HG03066 (cell line): ENCODE data around the gene SMCO2.
A peak's percentile ranks its signal among the peaks of the same experiment; 100 is the strongest.
"Not testable (repeated sequence)": the region's sequence is repeated elsewhere in the genome, so short reads cannot be mapped to it uniquely, and the experiment has no call there.

Experiments
- ATAC-seq: cut with Tn5 transposase; IDR thresholded peaks from one replicate; pipeline ENCODE4 v1.9.1; 2021; ENCODE audit warnings: low read depth; ENCODE audit not compliant: unreplicated experiment

Gene SMCO2

DNA sequence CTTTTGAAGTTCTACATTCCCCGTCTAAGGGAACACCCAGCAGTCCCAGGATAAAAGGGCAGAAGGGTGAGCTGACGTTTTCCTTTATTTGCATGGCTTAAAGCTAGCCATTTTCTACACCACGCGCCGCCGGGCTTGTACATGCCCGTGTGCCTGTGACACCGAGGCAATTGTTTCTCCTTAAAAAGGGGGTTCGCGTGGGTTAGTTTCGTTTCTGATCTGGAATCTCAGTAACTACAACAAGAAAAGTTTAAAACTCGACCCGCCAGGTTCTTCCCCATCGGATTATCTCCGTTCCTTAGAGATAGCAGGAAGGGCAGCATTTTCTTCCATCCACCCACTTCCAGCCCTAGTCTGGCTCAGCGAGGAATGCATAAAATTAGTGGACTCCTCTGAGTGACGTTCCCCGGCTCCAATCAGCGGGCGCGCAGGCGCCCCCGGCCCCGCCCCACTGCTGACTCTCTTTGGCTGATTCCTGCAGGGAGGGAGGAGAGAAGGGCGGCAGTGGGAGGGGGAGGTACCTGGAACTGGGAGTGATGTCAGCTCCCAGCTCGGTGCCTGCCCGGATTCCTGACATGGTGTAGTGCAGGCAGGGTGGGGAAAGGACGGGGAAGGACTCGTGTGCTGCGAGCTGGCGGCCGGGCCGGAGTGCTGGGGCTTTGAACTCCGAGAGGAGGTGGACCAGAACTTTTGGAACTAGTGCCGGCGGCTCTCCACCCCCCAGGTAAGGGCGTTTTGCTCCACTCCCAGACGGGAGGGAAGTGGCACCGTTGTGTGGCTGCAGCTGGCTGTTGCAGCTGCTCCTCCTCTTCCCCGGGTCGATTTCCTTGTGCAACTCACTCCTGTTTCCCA, 77.3 kb downstream of the SMCO2 start, which contains the start of gene PPFIBP1:
Gene PPFIBP1 (plus strand): TSS at position 565 of the 852 bp plus-strand sequence. CDS start 109,191 bp downstream, outside the sequence.
- peak; percentile 92 for ATAC-seq

DNA sequence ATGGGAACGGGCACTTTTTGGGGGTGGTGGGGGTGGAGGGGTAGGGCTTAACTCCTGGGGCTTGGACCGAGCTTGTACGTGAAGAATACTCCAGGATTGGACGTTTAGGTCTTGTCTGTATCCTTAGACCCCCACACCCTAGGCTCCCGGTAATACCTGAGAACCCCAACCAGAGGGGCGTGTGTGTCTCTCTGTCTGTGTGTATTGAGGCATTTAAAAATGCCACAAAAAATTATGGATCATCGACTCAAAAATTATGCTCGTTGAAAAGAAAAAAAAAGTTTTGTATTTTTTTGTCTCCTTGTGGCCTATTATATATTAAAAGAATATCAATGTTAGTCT, 77.9 kb downstream of the SMCO2 start:
- no peak for ATAC-seq

DNA sequence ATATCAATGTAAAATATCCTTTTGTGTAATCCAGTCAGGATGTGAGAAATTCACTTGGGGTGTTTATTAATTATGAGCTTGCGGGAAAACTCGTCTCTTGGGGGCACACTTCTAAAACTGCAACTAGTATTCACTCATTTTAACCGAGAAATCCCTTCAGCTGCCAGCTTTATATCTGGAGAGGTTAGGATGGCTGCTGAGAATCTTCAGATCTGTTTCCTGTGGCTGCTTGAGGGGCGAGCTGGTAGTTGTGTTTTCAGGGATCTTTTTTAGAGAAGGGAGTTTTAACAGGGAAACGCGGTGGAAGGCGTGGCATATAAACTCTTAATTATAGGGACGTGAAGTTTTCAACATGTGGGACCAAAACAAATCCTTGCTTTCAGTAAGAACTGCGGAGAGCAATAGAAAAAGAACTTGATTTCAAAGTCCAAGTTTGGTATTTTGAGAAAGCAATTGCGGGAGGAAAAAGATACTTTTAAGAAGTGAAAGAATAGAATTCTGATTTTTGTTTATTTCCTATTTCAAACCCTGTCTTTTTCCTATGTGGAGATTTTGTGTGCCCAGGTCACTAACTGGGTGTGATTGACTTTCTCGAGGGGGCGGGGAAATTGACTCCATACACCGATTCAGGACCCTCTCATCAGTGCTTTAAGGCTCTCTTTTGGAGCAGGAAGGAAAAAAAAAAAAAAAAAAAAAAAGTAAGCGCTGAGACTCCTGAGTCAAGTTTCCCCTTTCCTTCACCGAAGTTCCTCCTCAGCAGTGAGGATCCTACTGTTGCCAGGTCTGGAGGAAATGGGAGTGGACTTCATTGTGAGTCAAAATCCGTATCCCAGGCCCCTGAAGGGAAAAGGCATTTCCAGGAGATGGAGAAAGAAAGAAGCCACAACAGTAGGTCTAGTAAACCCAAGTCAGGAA, 78.6 kb downstream of the SMCO2 start:
- no peak for ATAC-seq

DNA sequence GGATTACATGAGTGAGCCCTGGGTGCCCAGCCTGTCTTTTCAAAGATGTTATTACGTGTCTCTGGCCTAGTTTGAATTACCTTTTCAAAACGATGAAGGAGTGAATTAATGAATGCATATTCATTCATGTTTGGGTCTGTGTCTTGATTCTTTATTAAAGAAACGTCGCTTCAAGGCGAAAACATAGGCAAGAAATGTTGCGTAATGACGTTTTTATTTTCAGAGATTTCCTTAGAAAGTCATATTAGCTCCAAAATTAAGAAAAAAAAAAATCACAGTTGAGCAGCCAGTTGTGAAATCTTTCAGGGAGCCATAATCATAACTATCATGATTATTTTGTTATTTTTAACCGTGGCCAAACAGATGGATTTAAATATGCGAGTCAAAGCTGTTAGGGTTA, 81.0 kb downstream of the SMCO2 start:
- no peak for ATAC-seq

DNA sequence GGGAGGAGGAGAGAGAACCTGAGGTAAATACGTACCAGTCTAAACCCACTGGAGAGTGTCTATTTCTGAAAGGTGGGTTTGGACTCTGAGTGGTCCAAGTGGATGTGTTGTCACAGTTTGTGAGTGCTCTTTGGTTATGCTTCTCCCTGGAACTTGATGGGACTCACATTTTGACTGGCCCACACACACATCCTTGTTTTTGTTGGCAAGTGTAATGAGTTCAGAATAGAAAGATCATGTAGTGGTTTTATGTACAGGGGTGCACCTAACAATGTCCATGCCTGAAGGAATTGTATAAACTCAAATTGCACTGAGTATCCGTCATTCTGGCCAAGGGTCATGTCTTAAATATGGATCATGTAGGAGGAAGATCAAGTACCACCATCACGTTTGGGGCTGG, 82.3 kb downstream of the SMCO2 start:
- no peak for ATAC-seq

DNA sequence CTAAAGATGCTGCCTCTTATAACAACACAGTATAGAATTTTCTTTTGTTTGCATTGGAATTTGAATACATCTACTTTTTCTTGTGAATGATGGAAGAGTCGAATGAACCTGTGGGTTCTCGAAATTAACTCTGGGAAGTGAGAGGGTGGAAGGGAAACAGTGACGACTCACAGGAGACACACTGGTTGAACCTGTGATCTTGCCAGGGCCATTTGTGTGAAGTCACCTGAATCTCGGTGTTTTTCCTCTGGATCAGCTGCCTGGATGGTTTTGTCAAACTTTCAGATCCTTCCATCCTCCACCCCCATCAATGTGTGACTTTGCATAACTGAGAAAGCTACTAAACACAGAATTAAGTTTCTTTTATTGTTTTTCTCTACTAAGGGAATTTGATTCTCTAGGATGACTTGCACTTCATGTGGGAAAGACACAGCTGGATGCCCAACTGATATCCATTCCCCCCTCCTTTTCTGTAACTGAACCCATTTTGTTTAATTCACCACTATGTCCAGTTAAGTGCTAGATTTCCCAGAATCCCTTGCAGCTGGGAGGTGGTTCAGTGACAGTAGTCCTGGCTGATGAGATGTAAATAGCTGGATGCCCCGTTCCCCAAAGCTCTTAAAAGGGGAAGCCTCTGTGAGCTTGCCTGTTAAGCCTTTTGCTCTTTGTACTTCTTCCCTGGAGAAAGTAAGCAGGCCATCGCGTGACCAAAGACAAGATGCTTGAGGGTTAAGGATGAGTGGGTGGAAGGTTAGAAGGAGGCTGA, 83.8 kb downstream of the SMCO2 start:
- ATAC-seq, result no peak

DNA sequence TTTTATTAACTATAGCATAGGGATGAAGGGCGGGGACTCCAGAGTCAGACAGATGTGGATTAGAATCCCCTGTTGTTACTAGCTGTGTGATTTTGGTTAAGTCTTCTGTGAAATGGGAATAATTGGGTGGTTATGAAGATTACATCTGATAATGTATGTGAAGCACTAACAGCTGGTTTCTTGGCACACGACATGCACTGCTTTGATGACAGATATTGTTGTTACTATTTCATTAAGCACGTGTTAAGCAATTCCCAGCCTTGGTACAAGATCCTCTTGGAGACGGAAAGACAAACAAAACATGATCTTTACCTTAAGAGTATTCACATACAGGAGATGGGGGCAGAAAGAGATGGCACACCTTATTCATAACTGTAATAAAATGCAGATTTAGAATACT, 85.4 kb downstream of the SMCO2 start:
- ATAC-seq, result no peak

DNA sequence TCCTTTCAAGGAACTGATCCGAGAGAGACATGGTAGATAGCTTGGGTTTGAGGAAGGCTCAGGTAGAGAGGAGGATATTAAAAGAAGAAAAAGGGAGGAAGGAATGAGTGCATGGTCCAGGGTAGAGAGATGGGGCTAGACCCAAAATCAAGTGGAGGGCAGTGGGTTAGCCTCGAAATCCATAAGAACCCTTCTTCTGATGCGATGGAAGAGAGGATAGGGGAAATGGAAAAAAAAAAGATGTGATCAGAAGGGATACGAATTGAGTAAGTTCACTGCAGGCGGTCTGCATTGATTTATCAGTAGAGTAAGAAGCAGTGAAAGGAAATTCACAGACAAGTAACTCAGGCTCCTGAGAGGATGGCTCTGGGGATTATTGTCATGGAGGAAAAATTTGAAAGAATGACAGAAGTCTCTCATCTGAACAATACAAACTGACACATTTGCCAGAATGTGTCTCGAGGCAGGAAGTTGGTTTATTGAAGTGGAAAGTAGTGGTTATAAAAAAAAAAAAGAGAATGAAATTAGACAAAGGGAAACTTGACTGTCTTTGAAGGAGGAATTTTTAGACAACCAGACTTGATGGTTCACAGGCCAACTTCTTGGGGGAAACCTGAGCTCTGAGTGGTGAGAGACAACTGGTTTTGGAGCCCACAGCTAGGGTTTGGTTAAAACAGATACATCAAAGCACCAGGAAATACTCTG, 87.7 kb downstream of the SMCO2 start:
- ATAC-seq, result no peak

DNA sequence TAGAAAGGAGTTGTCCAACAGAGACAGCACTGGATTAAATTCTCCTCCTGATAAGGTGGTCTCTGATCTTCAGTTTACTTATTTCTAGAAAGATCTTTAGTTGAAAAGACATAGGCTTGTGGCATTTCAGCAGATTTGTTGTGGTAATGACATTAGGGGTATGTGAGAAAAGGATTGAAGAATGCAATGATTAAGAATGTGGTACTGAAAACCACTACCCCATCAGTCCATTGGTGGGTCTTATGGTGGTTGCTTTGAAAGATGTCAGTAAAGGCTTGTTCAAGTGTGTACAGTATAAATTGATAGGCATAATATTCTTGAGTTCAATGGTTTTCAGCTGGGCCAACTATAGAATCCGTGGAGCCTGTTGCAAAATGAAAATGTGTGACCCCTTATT, 88.2 kb downstream of the SMCO2 start:
- ATAC-seq, result no peak

DNA sequence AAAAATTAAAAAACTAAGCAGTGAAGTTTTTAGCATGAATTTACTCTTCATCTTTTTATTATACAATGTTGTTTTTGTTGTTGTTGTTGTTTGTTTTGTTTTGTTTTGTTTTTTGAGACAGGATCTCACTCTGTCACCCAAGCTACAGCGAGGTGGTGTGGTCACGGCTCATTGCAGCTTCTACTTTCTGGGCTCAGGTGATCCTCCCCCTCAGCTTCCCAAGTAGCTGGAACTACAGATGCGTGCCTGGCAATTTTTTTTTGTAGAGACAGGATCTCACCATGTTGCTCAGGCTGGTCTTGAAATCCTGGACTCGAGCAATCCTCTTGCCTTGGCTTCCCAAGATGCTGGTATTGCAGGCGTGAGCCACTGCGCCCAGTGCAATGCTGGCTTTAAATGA, 88.8 kb downstream of the SMCO2 start:
- ATAC-seq, result no peak

DNA sequence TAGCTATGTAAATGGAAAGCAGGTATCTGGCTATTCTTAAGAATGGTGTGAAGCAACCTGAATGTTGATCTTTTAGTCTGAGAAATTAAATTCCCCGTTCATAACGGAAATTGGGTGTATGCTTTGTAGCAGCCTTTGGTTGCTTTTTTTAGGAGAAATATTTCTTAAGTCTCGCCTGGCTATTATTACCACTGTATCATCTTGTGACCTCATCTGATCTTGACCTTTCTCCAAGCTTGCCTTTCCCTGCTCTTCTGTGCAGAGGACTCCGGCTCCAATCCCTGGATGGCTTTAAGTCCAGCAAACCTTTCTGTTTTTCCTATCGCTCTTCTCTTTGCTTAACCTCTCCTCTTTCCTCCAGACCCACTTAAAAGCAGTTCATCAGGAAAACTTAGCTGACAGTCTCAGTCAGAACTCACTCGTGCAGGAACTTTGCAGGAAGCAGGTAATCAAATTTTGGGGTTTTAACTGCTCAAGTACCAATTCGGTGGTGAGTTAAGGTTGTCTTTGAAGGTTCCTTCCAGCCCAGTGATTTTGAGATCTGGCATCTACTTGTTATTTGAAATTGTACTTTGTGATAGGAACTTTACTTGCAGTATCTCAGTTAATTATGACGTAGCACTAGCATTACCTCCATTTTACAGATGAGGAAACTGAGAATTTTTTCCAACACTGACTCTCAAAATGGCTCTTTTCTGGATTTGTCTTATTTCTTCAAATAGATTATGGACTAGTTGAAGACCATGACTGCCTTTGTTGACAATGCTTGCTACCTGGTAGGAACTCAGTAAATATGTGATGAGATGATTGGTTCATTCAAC, 91.5 kb downstream of the SMCO2 start:
- ATAC-seq, result no peak

DNA sequence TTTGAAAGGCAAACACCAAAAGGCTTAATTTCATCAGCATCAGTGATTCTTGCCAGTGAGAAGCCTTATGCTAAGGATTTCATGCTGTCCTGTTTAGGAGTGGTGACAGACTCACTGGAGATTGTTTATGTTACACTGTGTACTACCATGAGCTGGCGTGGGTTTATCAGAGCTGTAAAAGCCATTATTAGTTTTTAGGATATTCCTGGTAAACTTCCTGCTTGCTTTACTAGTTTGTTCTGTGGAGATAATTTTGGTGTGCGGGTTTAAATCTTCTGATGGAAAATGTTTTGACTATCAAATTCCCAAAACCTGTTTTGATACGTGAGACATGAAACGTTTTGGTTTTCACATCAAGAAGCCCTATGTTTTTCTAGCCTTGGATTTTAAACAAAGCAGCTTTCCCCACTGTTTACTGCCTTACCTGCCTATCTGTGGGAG, 92.7 kb downstream of the SMCO2 start:
- no peak for ATAC-seq

DNA sequence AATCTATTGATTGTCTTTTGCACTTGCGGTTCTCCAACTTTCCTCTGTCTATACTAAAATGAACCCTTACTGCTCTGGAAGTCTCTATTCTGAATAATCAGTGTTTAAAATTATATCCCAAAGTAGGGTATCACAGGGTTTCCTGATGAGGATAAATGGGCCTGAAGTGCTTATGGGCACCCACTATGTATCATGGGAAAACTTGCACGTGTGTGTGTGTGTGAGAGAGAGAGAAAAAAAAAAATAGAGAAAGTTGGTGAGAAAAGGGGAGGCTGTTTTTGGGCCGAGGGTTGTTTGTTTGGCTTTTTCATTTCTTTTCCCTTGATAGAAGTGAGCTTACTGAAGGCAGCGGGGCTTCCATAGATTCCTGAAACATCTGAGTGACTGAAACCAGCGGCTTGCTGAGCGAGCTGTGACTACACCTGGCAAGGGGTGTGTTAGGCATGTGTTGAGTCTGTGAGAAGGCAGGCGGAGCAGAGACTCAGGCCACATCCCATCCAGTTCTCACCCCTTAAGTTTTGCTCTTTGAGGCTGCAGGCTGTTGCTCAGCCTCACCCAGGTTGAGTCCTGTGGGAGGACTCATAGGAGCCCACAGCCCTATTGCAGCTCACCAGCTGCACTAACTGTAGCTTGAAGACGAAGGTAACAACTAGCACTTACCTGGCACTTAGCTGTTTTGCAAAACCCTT, 94.6 kb downstream of the SMCO2 start:
- ATAC-seq, result no peak

DNA sequence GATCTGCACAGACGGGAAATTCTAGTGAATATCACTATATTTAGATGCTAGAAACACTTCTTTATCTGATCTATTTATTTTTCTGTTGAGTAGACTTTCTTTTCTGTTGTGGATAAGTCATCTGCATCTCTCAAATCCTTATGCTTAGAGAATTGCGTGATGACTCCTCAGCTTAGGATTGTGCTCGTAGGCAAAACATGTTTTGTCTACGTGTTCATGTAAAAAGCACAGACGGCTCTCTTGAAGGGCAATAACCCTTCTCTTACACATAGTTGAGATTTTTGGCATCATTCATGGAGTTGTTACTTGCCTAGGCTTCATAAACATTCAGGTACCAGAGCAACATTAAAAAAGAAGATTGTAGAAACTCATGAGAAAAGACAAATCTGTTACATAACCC, 96.1 kb downstream of the SMCO2 start:
- ATAC-seq, result no peak

DNA sequence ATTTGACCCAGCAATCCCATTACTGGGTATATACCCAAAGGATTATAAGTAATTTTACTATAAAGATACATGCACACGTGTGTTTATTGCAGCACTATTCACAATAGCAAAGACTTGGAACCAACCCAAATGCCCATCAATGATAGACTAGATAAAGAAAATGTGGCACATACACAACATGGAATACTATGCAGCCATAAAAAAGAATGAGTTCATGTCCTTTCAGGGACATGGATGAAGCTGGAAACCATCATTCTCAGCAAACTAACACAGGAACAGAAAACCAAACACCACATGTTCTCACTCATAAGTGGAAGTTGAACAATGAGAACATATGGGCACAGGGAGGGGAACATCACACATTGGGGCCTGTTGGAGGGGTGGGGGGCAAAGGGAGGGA, 98.3 kb downstream of the SMCO2 start:
- ATAC-seq, result not testable (repeated sequence)

DNA sequence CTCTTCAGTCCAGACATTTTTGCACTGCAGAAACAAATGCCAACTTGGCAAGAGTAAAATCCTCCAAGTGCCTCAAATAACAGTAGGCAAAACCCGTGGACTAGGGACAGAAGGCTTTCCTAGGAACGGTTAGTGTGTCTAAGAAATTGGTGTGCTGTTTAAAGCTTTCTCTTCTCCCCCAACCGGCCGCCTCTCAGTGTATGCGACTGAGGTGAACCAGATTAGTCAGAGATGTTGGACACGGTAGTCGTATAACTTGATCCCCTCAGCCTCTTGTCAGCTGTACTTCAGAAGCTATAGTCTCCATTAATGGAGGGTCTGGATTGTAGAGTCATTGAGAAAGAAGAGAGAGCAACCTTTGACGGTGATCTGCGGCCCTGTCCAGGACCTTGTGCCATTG, 99.1 kb downstream of the SMCO2 start:
- no peak for ATAC-seq

DNA sequence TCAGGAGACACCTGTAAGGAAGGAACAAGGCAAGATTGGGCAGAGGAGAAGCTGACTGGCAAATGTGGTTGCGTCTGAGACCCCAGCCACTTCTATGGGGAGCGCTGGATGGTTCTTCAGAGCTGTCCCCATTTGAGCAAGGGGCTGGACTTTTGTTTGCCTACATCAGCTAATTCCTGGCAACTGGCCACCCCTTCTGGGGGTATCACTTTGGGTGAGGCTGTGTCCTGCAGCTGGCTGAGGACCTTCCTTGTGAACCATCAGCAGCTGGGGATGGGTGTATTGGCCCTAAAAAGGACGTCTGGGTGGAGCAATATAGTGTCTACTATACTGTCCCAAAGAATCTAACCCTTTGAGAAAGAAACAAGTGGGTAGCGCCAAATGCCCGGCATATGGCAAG, 101.1 kb downstream of the SMCO2 start:
- no peak for ATAC-seq

DNA sequence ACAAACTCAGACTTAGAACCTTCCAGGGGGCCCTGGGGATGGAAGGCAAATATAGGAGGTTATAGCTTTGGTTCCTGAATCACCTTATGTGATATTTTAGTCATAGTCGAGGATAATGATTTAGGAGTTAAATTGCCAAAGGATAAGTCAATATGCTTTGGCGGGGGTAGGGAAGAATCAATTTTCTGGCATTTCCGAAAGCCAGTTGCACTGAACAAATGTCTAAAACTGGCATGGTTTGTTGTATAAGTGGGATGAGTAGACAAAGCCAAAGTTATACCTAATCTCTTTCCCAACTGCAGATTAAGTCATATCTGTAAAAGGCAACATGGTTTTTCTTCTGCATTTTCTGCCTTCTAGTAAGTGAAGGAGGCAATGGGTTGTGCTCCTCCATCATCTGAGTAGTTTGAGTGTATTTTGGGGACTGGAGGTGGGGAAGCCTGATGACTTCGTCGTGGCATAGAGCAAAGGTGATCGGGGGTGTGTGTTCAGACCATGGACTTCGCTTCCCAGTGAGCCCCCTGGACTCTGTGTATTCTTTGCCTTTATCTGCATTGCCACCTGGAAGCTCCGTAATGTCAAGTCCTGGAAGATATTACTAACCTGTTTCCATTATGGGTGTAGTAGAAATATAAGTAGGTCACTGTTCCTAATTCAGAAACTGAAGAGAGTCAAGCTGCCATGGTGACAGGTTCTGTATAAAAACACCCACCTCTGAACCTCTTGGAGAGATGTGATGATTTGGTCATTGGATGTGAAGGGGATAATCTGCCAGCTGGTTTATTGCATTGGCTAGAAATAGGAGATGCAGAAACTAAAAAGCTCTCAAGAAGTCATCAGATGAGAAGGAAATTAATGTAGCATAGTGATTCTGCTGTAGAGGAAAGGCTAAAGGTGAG, 102.0 kb downstream of the SMCO2 start:
- no peak for ATAC-seq
